RWPE1 (cell line): ENCODE data around the gene CCDC88C.
A peak's percentile ranks its signal among the peaks of the same experiment; 100 is the strongest.
"Not testable (repeated sequence)": the region's sequence is repeated elsewhere in the genome, so short reads cannot be mapped to it uniquely, and the experiment has no call there.

Source experiments
- CTCF ChIA-PET: fragments of 350-600 bp; sonication (Branson Sonifier 250); formaldehyde crosslinking; extraction: SDS; loops from one replicate; lab custom pipeline; 2021; lab: Yijun Ruan, JAX
- POLR2A ChIA-PET: fragments of 400-600 bp; formaldehyde crosslinking; extraction: SDS; loops from one replicate; lab custom pipeline; 2020; ENCODE audit warnings: antibody characterized with exemption; ENCODE audit not compliant: low non-redundant PET; lab: Yijun Ruan, JAX
- DNase-seq: peaks from one replicate; pipeline ENCODE4 v3.0.0; 2012; ENCODE audit warnings: low spot score
- H3K27ac ChIP-seq: fragments of 450-650 bp; 2 replicates; pipeline ENCODE4 v1.5.1; 2017
- TF ChIP-seq, protein P1 (sequence below): fragments of 450-650 bp; conservative IDR thresholded peaks from 2 replicates; pipeline ENCODE4 v1.5.1; 2017; ENCODE audit warnings: low read depth, mild to moderate bottlenecking

Gene CCDC88C

GRCh38 chr14:91429385-91429784, 11.8 kb upstream of the CCDC88C start:
- ChIA-PET CTCF (no interaction called here), POLR2A (no interaction called here)
- TF ChIP-seq, protein P1, sequence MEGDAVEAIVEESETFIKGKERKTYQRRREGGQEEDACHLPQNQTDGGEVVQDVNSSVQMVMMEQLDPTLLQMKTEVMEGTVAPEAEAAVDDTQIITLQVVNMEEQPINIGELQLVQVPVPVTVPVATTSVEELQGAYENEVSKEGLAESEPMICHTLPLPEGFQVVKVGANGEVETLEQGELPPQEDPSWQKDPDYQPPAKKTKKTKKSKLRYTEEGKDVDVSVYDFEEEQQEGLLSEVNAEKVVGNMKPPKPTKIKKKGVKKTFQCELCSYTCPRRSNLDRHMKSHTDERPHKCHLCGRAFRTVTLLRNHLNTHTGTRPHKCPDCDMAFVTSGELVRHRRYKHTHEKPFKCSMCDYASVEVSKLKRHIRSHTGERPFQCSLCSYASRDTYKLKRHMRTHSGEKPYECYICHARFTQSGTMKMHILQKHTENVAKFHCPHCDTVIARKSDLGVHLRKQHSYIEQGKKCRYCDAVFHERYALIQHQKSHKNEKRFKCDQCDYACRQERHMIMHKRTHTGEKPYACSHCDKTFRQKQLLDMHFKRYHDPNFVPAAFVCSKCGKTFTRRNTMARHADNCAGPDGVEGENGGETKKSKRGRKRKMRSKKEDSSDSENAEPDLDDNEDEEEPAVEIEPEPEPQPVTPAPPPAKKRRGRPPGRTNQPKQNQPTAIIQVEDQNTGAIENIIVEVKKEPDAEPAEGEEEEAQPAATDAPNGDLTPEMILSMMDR = no peak
- no peak for DNase-seq
- no peak overlapping the region for H3K27ac ChIP-seq

- H3K27ac ChIP-seq, CTCF ChIA-PET, POLR2A ChIA-PET, DNase-seq: not testable (repeated sequence)
Measured at GRCh38 chr14:91428931-91429330, 11.3 kb upstream of the CCDC88C start.

- DNase-seq, POLR2A ChIA-PET, H3K27ac ChIP-seq, CTCF ChIA-PET: not testable (repeated sequence)
Measured at GRCh38 chr14:91425531-91425944, 7.9 kb upstream of the CCDC88C start.

- CTCF ChIA-PET = interaction anchor here (0.7 kb wide), 1 partner anchor 9 kb away, joined by 4 read pairs; no protein-coding TSS in a partner anchor
- DNase-seq = no peak
- TF ChIP-seq, protein P1 = no peak
- no peak overlapping the region for H3K27ac ChIP-seq
- POLR2A ChIA-PET = no interaction called here
Measured at GRCh38 chr14:91424813-91425530, 7.4 kb upstream of the CCDC88C start.

- ChIA-PET POLR2A (no interaction called here), CTCF (interaction anchor here (0.6 to 1.8 kb wide), 2 partner anchors 48 to 97 kb away, joined by 4 to 8 read pairs; no protein-coding TSS in a partner anchor)
- H3K27ac ChIP-seq = no peak overlapping the region
- DNase-seq = no peak
- TF ChIP-seq, protein P1 = no peak
Measured at GRCh38 chr14:91420686-91421085, 3.1 kb upstream of the CCDC88C start.

DNA sequence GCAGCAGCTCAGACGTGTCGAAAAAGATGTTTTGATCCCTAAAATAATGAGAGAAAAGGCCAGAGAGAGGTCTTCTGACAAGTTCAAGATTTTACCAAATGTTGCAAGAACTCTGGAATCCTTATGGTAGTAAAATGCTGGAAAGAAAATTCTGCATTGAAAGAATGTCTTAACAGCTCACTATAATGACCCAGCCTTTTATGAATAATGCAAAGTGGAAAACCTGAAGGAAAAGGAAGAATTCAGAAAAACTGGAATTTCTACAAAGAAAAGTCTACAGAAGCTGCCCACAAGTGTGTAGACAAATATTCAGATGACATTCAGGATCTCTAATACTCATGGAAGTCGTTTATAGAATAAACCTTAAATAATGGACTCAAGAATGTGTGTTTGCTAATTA, 1.8 kb upstream of the CCDC88C start:
- ChIA-PET POLR2A (no interaction called here), CTCF (interaction anchor here (0.6 to 2.8 kb wide), 3 partner anchors 10 to 96 kb away, joined by 3 to 27 read pairs (median 3); no protein-coding TSS in a partner anchor)
- no peak for DNase-seq
- no peak overlapping the region for H3K27ac ChIP-seq
- TF ChIP-seq, protein P1 = no peak

- DNase-seq = no peak
- ChIA-PET POLR2A (no interaction called here), CTCF (interaction anchor here (0.6 to 2.8 kb wide), 5 partner anchors 10 to 120 kb away, joined by 3 to 27 read pairs (median 4); no protein-coding TSS in a partner anchor)
- TF ChIP-seq, protein P1 = peak; percentile 67
- peak overlapping the region; percentile 91 for H3K27ac ChIP-seq
Measured at GRCh38 chr14:91419044-91419397, 1.4 kb upstream of the CCDC88C start.
